Lung (tissue), 12 donors: Measurements from ENCODE around the gene CASZ1. TPM values are rescaled to one million over a fixed set of nuclear protein-coding genes. Genes with fewer than 3 reads are reported as not detected.

Source experiments
- ATAC-seq: fragments of 200-7000 bp; cut with Tn5 transposase; one replicate; pipeline ENCODE4 v1.9.1; 2020; ENCODE audit warnings: moderate number of reproducible peaks; ENCODE audit not compliant: insufficient read depth, low FRiP score
- DNase-seq, 3 donors: peaks; one replicate each; pipeline ENCODE4 v3.0.0-alpha.2; 2013 to 2017
- H3K27ac ChIP-seq, 2 donors: one replicate each; pipeline ENCODE4 v1.5.1; 2013; ENCODE audit warnings: mild to moderate bottlenecking in 2 of 2, moderate library complexity in 2 of 2, control low read depth in 1 of 2, inconsistent platforms in 1 of 2, low read depth in 1 of 2, low read length in 1 of 2
- H3K27me3 ChIP-seq, 3 donors: one replicate each; pipeline ENCODE4 v1.5.1; 2013; ENCODE audit warnings: low read length in 2 of 3; ENCODE audit not compliant: control insufficient read depth in 3 of 3, insufficient read depth in 3 of 3
- H3K36me3 ChIP-seq, 4 donors: one replicate each; pipeline ENCODE4 v1.5.1; 2013; ENCODE audit warnings: low read length in 4 of 4, mild to moderate bottlenecking in 1 of 4, moderate library complexity in 1 of 4; ENCODE audit not compliant: control insufficient read depth in 4 of 4, insufficient read depth in 4 of 4
- H3K4me1 ChIP-seq, 5 donors: one replicate each; pipeline ENCODE4 v1.5.1; 2013; ENCODE audit warnings: low read length in 5 of 5, mild to moderate bottlenecking in 2 of 5, moderate library complexity in 1 of 5; ENCODE audit not compliant: control insufficient read depth in 5 of 5, insufficient read depth in 5 of 5
- H3K4me3 ChIP-seq: one replicate; pipeline ENCODE4 v1.5.1; 2013; ENCODE audit warnings: mild to moderate bottlenecking, control low read depth, moderate library complexity
- H3K9ac ChIP-seq, 2 donors: one replicate each; pipeline ENCODE4 v1.5.1; 2013; ENCODE audit warnings: low read length in 2 of 2, control low read depth in 1 of 2; ENCODE audit not compliant: insufficient read depth in 1 of 2
- H3K9me3 ChIP-seq, 4 donors: one replicate each; pipeline ENCODE4 v1.5.1; 2013; ENCODE audit warnings: low read length in 3 of 4, mild to moderate bottlenecking in 1 of 4, moderate library complexity in 1 of 4; ENCODE audit not compliant: control insufficient read depth in 4 of 4, insufficient read depth in 3 of 4
- CTCF ChIP-seq: IDR thresholded peaks from 2 replicates; pipeline ENCODE4 v1.5.1; 2012; ENCODE audit warnings: mild to moderate bottlenecking; ENCODE audit errors: control extremely low read depth, extremely low read depth
- WGBS, 2 donors: extraction: QIAGEN DNeasy Blood & Tissue Kit; methylation state at CpG; one replicate each; pipeline ENCODE4 v1.1.7; 2013; 5-methylcytosine and 5-hydroxymethylcytosine counted together
- polyA plus RNA-seq, 2 donors: library from polyadenylated mRNA; stranded (reverse); fragments of 200-250 nt; gene quantifications; one replicate each; pipeline ENCODE4 v1.2.1, GENCODE V29; 2013
- total RNA-seq, 2 donors: library from RNA; depleted of rRNA in 1 of 2; stranded (reverse); fragments of >200 nt in 1 of 2; gene quantifications; one replicate each; pipeline ENCODE4 v1.2.1, GENCODE V29; 2014 to 2021
- donor health status: control.
- donor health status: control.
- donor health status: Bipolar disorder and iron deficiency.
- donor health status: healthy.
- donor health status: DM: yes; HTN: yes; CAD: no.

CASZ1 gene
- total and polyA plus RNA-seq, 4 donors: 10.3 to 69.9 (median 40.5) TPM

GRCh38 chr1:10667861-10668761, 128.3 kb downstream of the CASZ1 start:
- DNase-seq (peak; percentile 73 to 87 (median 84)), ATAC-seq (no peak)
- TF ChIP-seq CTCF: no peak
- Histone ChIP-seq H3K4me1 (peaks cover 0 to 78% (median 38%) of the 10 kb centered on the region in 5 donors), H3K9me3 (peaks cover 0 to 1% (median 0%) of the 10 kb centered on the region in 4 donors), H3K36me3 (peaks cover 0 to 14% (median 2%) of the 10 kb centered on the region in 4 donors), H3K27me3 (no peaks in the 10 kb centered on the region), H3K4me3 (no peak overlapping the region), H3K9ac (no peak overlapping the region), H3K27ac (peak overlapping the region; percentile 27 to 84)
- WGBS, 2 donors: 61 to 74% methylated on average over 38 to 40 of the region's 40 CpGs

GRCh38 chr1:10665930-10666850, 130.3 kb downstream of the CASZ1 start:
- no peak overlapping the region for H3K9ac ChIP-seq
- WGBS, 2 donors: 64 to 83% methylated on average over 36 of the region's 36 CpGs
- H3K36me3 ChIP-seq: peaks cover 0 to 18% (median 2%) of the 10 kb centered on the region in 4 donors
- no peak overlapping the region for H3K4me3 ChIP-seq
- H3K4me1 ChIP-seq: peaks cover 0 to 67% (median 28%) of the 10 kb centered on the region in 5 donors
- peaks cover 0 to 1% (median 0%) of the 10 kb centered on the region in 4 donors for H3K9me3 ChIP-seq
- DNase-seq: no peak
- H3K27me3 ChIP-seq: no peaks in the 10 kb centered on the region
- TF ChIP-seq CTCF: no peak
- ATAC-seq: peak; percentile 45
- peak overlapping the region; percentile 73 to 94 for H3K27ac ChIP-seq

GRCh38 chr1:10665226-10665625, 131.2 kb downstream of the CASZ1 start:
- ATAC-seq (no peak), DNase-seq (no peak)
- H3K9ac ChIP-seq: no peak overlapping the region
- H3K9me3 ChIP-seq: peaks cover 0 to 1% (median 0%) of the 10 kb centered on the region in 4 donors
- H3K27ac ChIP-seq: peak overlapping the region; percentile 53 to 94
- no peaks in the 10 kb centered on the region for H3K27me3 ChIP-seq
- WGBS, 2 donors: 80 to 97% methylated on average over 31 of the region's 31 CpGs
- no peak for TF ChIP-seq CTCF
- no peak overlapping the region for H3K4me3 ChIP-seq
- H3K36me3 ChIP-seq: peaks cover 0 to 20% (median 2%) of the 10 kb centered on the region in 4 donors
- H3K4me1 ChIP-seq: peaks cover 0 to 61% (median 26%) of the 10 kb centered on the region in 5 donors
